Parathyroid adenoma (tissue), 2 donors: ENCODE measurements around the gene DHCR7.

Experiments used
- H2AFZ ChIP-seq: fragments of 300-600 bp; sonication (generic); one replicate; pipeline ENCODE4 v1.7.0; 2017; ENCODE audit warnings: antibody characterized with exemption, mild to moderate bottlenecking
- H3K27ac ChIP-seq: fragments of 300-600 bp; sonication (generic); one replicate; pipeline ENCODE4 v1.7.0; 2017
- H3K27me3 ChIP-seq: fragments of 300-600 bp; sonication (generic); one replicate; pipeline ENCODE4 v1.7.0; 2017; ENCODE audit warnings: low read length; ENCODE audit not compliant: control insufficient read depth, insufficient read depth
- H3K36me3 ChIP-seq: fragments of 300-600 bp; sonication (generic); one replicate; pipeline ENCODE4 v1.7.0; 2017; ENCODE audit warnings: low read length; ENCODE audit not compliant: control insufficient read depth, insufficient read depth
- H3K4me1 ChIP-seq: fragments of 300-600 bp; sonication (generic); one replicate; pipeline ENCODE4 v1.7.0; 2017; ENCODE audit warnings: control low read depth
- H3K4me2 ChIP-seq: fragments of 300-600 bp; sonication (generic); one replicate; pipeline ENCODE4 v1.7.0; 2017; ENCODE audit warnings: low read length
- H3K4me3 ChIP-seq: fragments of 300-600 bp; sonication (generic); one replicate; pipeline ENCODE4 v1.7.0; 2017; ENCODE audit warnings: low read depth, low read length
- H3K79me2 ChIP-seq: fragments of 300-600 bp; sonication (generic); one replicate; pipeline ENCODE4 v1.7.0; 2017; ENCODE audit warnings: control low read depth
- H3K9ac ChIP-seq: fragments of 300-600 bp; sonication (generic); one replicate; pipeline ENCODE4 v1.7.0; 2017; ENCODE audit warnings: mild to moderate bottlenecking
- H3K9me3 ChIP-seq: fragments of 300-600 bp; sonication (generic); one replicate; pipeline ENCODE4 v1.7.0; 2017; ENCODE audit warnings: low read length; ENCODE audit not compliant: control insufficient read depth
- CTCF ChIP-seq: fragments of 300-600 bp; sonication (generic); IDR thresholded peaks from one replicate; pipeline ENCODE4 v1.7.0; 2017; ENCODE audit warnings: antibody characterized with exemption, mild to moderate bottlenecking
- donor health status: primary hyperparathyroidism.

Gene DHCR7

GRCh38 chr11:71483692-71484091 lies 35.5 kb upstream of the DHCR7 start:
- Histone ChIP-seq H3K36me3 (no peaks in the 10 kb centered on the region), H3K4me2 (no peak overlapping the region)

GRCh38 chr11:71482746-71483364 lies 34.7 kb upstream of the DHCR7 start:
- no peaks in the 10 kb centered on the region for H3K27me3 ChIP-seq
- TF ChIP-seq CTCF: no peak
- no peaks in the 10 kb centered on the region for H3K4me1 ChIP-seq
- no peaks in the 10 kb centered on the region for H3K36me3 ChIP-seq
- H3K9ac ChIP-seq: no peak overlapping the region
- H3K4me2 ChIP-seq: no peak overlapping the region
- H3K9me3 ChIP-seq: no peaks in the 10 kb centered on the region
- no peak overlapping the region for H2AFZ ChIP-seq
- H3K27ac ChIP-seq: no peak overlapping the region
- no peak overlapping the region for H3K4me3 ChIP-seq
- no peaks in the 10 kb centered on the region for H3K79me2 ChIP-seq

More at GRCh38 chr11:71483692-71484091, 35.5 kb upstream of the DHCR7 start:
- Histone ChIP-seq H3K27ac (no peak overlapping the region), H3K79me2 (no peaks in the 10 kb centered on the region), H3K9me3 (no peaks in the 10 kb centered on the region), H3K4me3 (no peak overlapping the region), H3K27me3 (no peaks in the 10 kb centered on the region), H2AFZ (no peak overlapping the region), H3K4me1 (no peaks in the 10 kb centered on the region), H3K9ac (no peak overlapping the region)
- TF ChIP-seq CTCF: no peak

- no peak overlapping the region for H2AFZ ChIP-seq
- no peaks in the 10 kb centered on the region for H3K36me3 ChIP-seq
Measured at GRCh38 chr11:71482216-71482615, 34.0 kb upstream of the DHCR7 start.

GRCh38 chr11:71481101-71481960 lies 33.1 kb upstream of the DHCR7 start:
- Histone ChIP-seq H3K9me3 (no peaks in the 10 kb centered on the region), H3K9ac (no peak overlapping the region), H3K27me3 (no peaks in the 10 kb centered on the region), H3K79me2 (no peaks in the 10 kb centered on the region), H3K4me1 (no peaks in the 10 kb centered on the region), H3K4me3 (no peak overlapping the region), H3K27ac (no peak overlapping the region), H3K4me2 (no peak overlapping the region), H3K36me3 (no peaks in the 10 kb centered on the region), H2AFZ (no peak overlapping the region)
- no peak for TF ChIP-seq CTCF

More at GRCh38 chr11:71482216-71482615, 34.0 kb upstream of the DHCR7 start:
- H3K27me3 ChIP-seq: no peaks in the 10 kb centered on the region
- H3K4me1 ChIP-seq: no peaks in the 10 kb centered on the region
- H3K27ac ChIP-seq: no peak overlapping the region
- no peak overlapping the region for H3K4me3 ChIP-seq
- no peak for TF ChIP-seq CTCF
- H3K9ac ChIP-seq: no peak overlapping the region
- H3K9me3 ChIP-seq: no peaks in the 10 kb centered on the region
- no peak overlapping the region for H3K4me2 ChIP-seq
- no peaks in the 10 kb centered on the region for H3K79me2 ChIP-seq

GRCh38 chr11:71478528-71478840 lies 30.3 kb upstream of the DHCR7 start:
- Histone ChIP-seq H3K4me2 (no peak overlapping the region), H3K9ac (no peak overlapping the region), H3K27me3 (no peaks in the 10 kb centered on the region), H3K36me3 (no peaks in the 10 kb centered on the region), H3K4me1 (no peaks in the 10 kb centered on the region), H3K79me2 (no peaks in the 10 kb centered on the region), H3K9me3 (no peaks in the 10 kb centered on the region), H3K4me3 (no peak overlapping the region), H3K27ac (no peak overlapping the region), H2AFZ (no peak overlapping the region)
- TF ChIP-seq CTCF: no peak
